ENCODE measurements around the gene NMRAL1.
A peak's percentile ranks its signal among the peaks of the same experiment; 100 is the strongest.

- TF ChIP-seq CTCF (IDR thresholded peaks at IDR 0.05) (peak in 3 of 6 experiments; percentile 8 to 43 (median 19)), POLR2A (IDR thresholded peaks at IDR 0.05) (peak in 1 of 4 donors; percentile 76)
These were observed at the start of gene NMRAL1 for GRCh38 chr16:4474192-4474961.

Data from upper lobe of left lung (tissue), 4 donors.